Measurements from ENCODE around the gene NOC3L. TPM values are rescaled to one million over a fixed set of nuclear protein-coding genes. Genes with fewer than 3 reads are reported as not detected.

Gene NOC3L
- total RNA-seq, 1 donor from 2014 or later: 21.6 TPM

DNA sequence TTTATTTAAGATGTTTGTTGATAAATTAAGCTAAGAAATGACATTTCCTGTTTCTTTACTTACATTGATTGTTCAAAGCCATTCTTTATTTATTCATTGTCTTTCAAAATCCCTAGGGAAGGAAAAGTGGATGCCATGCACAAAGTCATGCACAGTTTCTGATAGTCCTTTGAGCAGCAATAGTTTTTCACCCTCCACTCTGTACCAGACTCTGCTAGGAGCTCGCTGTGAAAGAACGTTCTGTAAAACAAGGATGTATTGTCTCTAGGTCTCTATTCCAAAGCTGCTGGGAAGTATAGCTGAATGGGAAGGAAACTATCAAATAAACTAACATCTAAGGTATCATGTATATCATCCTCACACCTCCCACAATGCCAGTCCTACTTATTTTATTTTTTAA is 7.8 kb upstream of the NOC3L start:
- Histone ChIP-seq H2AFZ (ENCODE audit: low read depth, low read length) (no peak overlapping the region), H3K79me2 (ENCODE audit: insufficient read depth, low read length) (no peaks in the 10 kb centered on the region), H3K27ac (ENCODE audit: low read depth, low read length) (no peak overlapping the region), H4K20me1 (ENCODE audit: insufficient read depth, low read length) (no peaks in the 10 kb centered on the region), H3K36me3 (ENCODE audit: insufficient read depth, low read length) (no peaks in the 10 kb centered on the region), H3K4me1 (ENCODE audit: insufficient read depth, low read length) (no peaks in the 10 kb centered on the region), H3K27me3 (ENCODE audit: insufficient read depth, low read length) (no peaks in the 10 kb centered on the region), H3K4me2 (ENCODE audit: low read length) (no peak overlapping the region), H3K4me3 (ENCODE audit: insufficient read depth, low read depth, low read length) (no peak overlapping the region), H3K9me3 (ENCODE audit: insufficient read depth, low read depth, low read length) (no peaks in the 10 kb centered on the region), H3K9ac (ENCODE audit: low read length) (no peak overlapping the region)
- Mint-ChIP-seq H3K4me1 (ENCODE audit: low read depth, unreplicated experiment) (no peaks in the 10 kb centered on the region), H3K36me3 (ENCODE audit: low read depth, unreplicated experiment) (no peaks in the 10 kb centered on the region), H3K9me3 (ENCODE audit: unreplicated experiment) (no peaks in the 10 kb centered on the region), H3K27me3 (ENCODE audit: low read depth, unreplicated experiment) (peaks cover 7% of the 10 kb centered on the region), H3K27ac (ENCODE audit: unreplicated experiment) (no peak overlapping the region), H3K4me3 (ENCODE audit: unreplicated experiment) (no peak overlapping the region)
- TF ChIP-seq, protein P1, sequence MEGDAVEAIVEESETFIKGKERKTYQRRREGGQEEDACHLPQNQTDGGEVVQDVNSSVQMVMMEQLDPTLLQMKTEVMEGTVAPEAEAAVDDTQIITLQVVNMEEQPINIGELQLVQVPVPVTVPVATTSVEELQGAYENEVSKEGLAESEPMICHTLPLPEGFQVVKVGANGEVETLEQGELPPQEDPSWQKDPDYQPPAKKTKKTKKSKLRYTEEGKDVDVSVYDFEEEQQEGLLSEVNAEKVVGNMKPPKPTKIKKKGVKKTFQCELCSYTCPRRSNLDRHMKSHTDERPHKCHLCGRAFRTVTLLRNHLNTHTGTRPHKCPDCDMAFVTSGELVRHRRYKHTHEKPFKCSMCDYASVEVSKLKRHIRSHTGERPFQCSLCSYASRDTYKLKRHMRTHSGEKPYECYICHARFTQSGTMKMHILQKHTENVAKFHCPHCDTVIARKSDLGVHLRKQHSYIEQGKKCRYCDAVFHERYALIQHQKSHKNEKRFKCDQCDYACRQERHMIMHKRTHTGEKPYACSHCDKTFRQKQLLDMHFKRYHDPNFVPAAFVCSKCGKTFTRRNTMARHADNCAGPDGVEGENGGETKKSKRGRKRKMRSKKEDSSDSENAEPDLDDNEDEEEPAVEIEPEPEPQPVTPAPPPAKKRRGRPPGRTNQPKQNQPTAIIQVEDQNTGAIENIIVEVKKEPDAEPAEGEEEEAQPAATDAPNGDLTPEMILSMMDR (IDR thresholded peaks at IDR 0.05; ENCODE audit: insufficient read depth, low read depth, low read length): no peak
- no peak for TF ChIP-seq EZH2 (IDR thresholded peaks at IDR 0.05; ENCODE audit: insufficient read depth, low read length)
- FAIRE-seq (no peak), DNase-seq (ENCODE audit: low read depth) (no peak)

DNA sequence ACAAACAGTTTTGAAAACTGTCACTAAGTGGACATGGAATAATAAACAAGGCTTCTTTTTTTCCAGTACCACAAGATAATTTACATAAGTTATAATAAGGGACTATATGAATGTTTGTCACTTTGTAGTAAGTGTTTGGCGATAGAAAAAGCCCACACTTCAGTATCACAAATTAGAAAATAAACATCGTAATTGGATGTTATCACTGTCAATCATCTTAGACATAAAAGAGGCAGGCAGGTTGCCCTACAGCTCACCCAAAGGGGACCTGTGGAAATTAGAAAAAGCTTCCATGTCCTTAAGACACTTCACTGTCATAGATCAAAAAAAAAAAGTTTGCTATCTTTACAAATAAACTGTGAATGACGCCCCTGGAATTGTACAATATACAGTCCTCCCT is 3.6 kb upstream of the NOC3L start:
- TF ChIP-seq, protein P1 (IDR thresholded peaks at IDR 0.05; ENCODE audit: insufficient read depth, low read depth, low read length): no peak
- no peak for TF ChIP-seq EZH2 (IDR thresholded peaks at IDR 0.05; ENCODE audit: insufficient read depth, low read length)
- no peak overlapping the region for H3K4me2 ChIP-seq (ENCODE audit: low read length)
- H3K9me3 ChIP-seq (ENCODE audit: insufficient read depth, low read depth, low read length): no peaks in the 10 kb centered on the region
- peaks cover 7% of the 10 kb centered on the region for H3K4me1 ChIP-seq (ENCODE audit: insufficient read depth, low read length)
- no peak overlapping the region for H3K4me3 Mint-ChIP-seq (ENCODE audit: unreplicated experiment)
- no peaks in the 10 kb centered on the region for H3K36me3 Mint-ChIP-seq (ENCODE audit: low read depth, unreplicated experiment)
- H3K79me2 ChIP-seq (ENCODE audit: insufficient read depth, low read length): peaks cover 10% of the 10 kb centered on the region
- H3K27me3 ChIP-seq (ENCODE audit: insufficient read depth, low read length): no peaks in the 10 kb centered on the region
- H4K20me1 ChIP-seq (ENCODE audit: insufficient read depth, low read length): no peaks in the 10 kb centered on the region
- no peak overlapping the region for H3K4me3 ChIP-seq (ENCODE audit: insufficient read depth, low read depth, low read length)
- H3K27ac Mint-ChIP-seq (ENCODE audit: unreplicated experiment): no peak overlapping the region
- peaks cover 2% of the 10 kb centered on the region for H3K36me3 ChIP-seq (ENCODE audit: insufficient read depth, low read length)
- no peak overlapping the region for H3K27ac ChIP-seq (ENCODE audit: low read depth, low read length)
- H3K27me3 Mint-ChIP-seq (ENCODE audit: low read depth, unreplicated experiment): peaks cover 12% of the 10 kb centered on the region
- FAIRE-seq: no peak
- H2AFZ ChIP-seq (ENCODE audit: low read depth, low read length): no peak overlapping the region
- H3K9ac ChIP-seq (ENCODE audit: low read length): no peak overlapping the region
- no peaks in the 10 kb centered on the region for H3K4me1 Mint-ChIP-seq (ENCODE audit: low read depth, unreplicated experiment)
- no peak for DNase-seq (ENCODE audit: low read depth)
- no peaks in the 10 kb centered on the region for H3K9me3 Mint-ChIP-seq (ENCODE audit: unreplicated experiment)

DNA sequence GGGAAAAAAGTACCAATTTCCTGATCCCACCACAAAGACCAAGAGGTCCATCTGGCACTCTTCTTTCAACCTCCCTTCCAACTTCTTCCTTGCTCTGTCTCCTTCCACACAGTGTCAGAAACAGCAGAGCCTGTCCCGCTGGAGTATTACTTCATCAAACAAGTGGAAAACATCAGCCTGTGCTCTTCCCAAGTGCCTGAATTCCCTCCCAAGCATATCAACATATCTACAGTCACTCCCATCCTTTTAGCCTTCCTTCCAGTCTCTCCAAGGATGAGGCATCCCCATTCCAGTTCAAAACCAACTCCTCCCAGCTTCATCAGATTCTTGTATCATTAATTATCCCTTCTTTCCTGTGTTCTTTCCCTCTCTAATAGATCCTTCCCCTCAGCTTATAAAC is 1.7 kb upstream of the NOC3L start:
- Histone ChIP-seq H3K4me3 (ENCODE audit: insufficient read depth, low read depth, low read length) (no peak overlapping the region), H3K9ac (ENCODE audit: low read length) (no peak overlapping the region), H3K4me2 (ENCODE audit: low read length) (no peak overlapping the region), H3K36me3 (ENCODE audit: insufficient read depth, low read length) (peaks cover 8% of the 10 kb centered on the region), H3K79me2 (ENCODE audit: insufficient read depth, low read length) (peaks cover 26% of the 10 kb centered on the region), H2AFZ (ENCODE audit: low read depth, low read length) (no peak overlapping the region), H3K27me3 (ENCODE audit: insufficient read depth, low read length) (no peaks in the 10 kb centered on the region), H4K20me1 (ENCODE audit: insufficient read depth, low read length) (no peaks in the 10 kb centered on the region), H3K27ac (ENCODE audit: low read depth, low read length) (no peak overlapping the region), H3K4me1 (ENCODE audit: insufficient read depth, low read length) (peaks cover 11% of the 10 kb centered on the region), H3K9me3 (ENCODE audit: insufficient read depth, low read depth, low read length) (no peaks in the 10 kb centered on the region)
- no peak for TF ChIP-seq EZH2 (IDR thresholded peaks at IDR 0.05; ENCODE audit: insufficient read depth, low read length)
- TF ChIP-seq, protein P1 (IDR thresholded peaks at IDR 0.05; ENCODE audit: insufficient read depth, low read depth, low read length): no peak
- DNase-seq (ENCODE audit: low read depth): no peak
- Mint-ChIP-seq H3K27ac (ENCODE audit: unreplicated experiment) (no peak overlapping the region), H3K4me3 (ENCODE audit: unreplicated experiment) (no peak overlapping the region), H3K27me3 (ENCODE audit: low read depth, unreplicated experiment) (peaks cover 12% of the 10 kb centered on the region), H3K36me3 (ENCODE audit: low read depth, unreplicated experiment) (peaks cover 5% of the 10 kb centered on the region), H3K4me1 (ENCODE audit: low read depth, unreplicated experiment) (no peaks in the 10 kb centered on the region), H3K9me3 (ENCODE audit: unreplicated experiment) (no peaks in the 10 kb centered on the region)
- FAIRE-seq: no peak
